HG03139 (cell line): ENCODE results near the gene DGKQ.
"Not testable (repeated sequence)": the region's sequence is repeated elsewhere in the genome, so short reads cannot be mapped to it uniquely, and the experiment has no call there.

Experiments used
- ATAC-seq: cut with Tn5 transposase; IDR thresholded peaks from one replicate; pipeline ENCODE4 v1.9.1; 2021; ENCODE audit not compliant: unreplicated experiment

Gene DGKQ

GRCh38 chr4:929096-929765, 44.1 kb downstream of the DGKQ start:
- no peak for ATAC-seq

GRCh38 chr4:927566-927965, 45.8 kb downstream of the DGKQ start:
- not testable (repeated sequence) for ATAC-seq

- ATAC-seq: no peak
These were observed 46.8 kb downstream of the DGKQ start for GRCh38 chr4:926538-926937.

- no peak for ATAC-seq
These were observed 47.4 kb downstream of the DGKQ start for GRCh38 chr4:925771-926500.

- no peak for ATAC-seq
These were observed 48.2 kb downstream of the DGKQ start for GRCh38 chr4:925171-925570.

GRCh38 chr4:924107-925096, 49.0 kb downstream of the DGKQ start:
- no peak for ATAC-seq

- no peak for ATAC-seq
These were observed 51.5 kb downstream of the DGKQ start for GRCh38 chr4:921830-922331.

- not testable (repeated sequence) for ATAC-seq
These were observed 54.2 kb downstream of the DGKQ start for GRCh38 chr4:919004-919680.

- ATAC-seq: not testable (repeated sequence)
These were observed 54.8 kb downstream of the DGKQ start for GRCh38 chr4:918591-918990.

GRCh38 chr4:917992-918391, 55.4 kb downstream of the DGKQ start:
- no peak for ATAC-seq

- no peak for ATAC-seq
These were observed 55.9 kb downstream of the DGKQ start for GRCh38 chr4:917466-917865.

- no peak for ATAC-seq
These were observed 57.8 kb downstream of the DGKQ start for GRCh38 chr4:915595-915994.

GRCh38 chr4:915041-915474, 58.3 kb downstream of the DGKQ start:
- no peak for ATAC-seq

- no peak for ATAC-seq
These were observed 58.8 kb downstream of the DGKQ start for GRCh38 chr4:914531-914930.

GRCh38 chr4:913280-913618, 60.1 kb downstream of the DGKQ start:
- no peak for ATAC-seq

- ATAC-seq: no peak
These were observed 60.7 kb downstream of the DGKQ start for GRCh38 chr4:912548-913279.

- ATAC-seq: no peak
These were observed 61.4 kb downstream of the DGKQ start for GRCh38 chr4:911871-912490.

- no peak for ATAC-seq
These were observed 62.1 kb downstream of the DGKQ start for GRCh38 chr4:911221-911751.

- no peak for ATAC-seq
These were observed 62.8 kb downstream of the DGKQ start for GRCh38 chr4:910366-911091.
